Right cardiac atrium (tissue), 5 donors: ENCODE data around the gene FAM83D. TPM values are rescaled to one million over a fixed set of nuclear protein-coding genes. Genes with fewer than 3 reads are reported as not detected.

Experiments
- ATAC-seq, 2 donors: fragments of 200-7000 bp; cut with Tn5 transposase; one replicate each; pipeline versions ENCODE4 v1.8.0 to v1.9.1; 2020; ENCODE audit warnings: moderate library complexity in 2 of 2, mild to moderate bottlenecking in 1 of 2
- DNase-seq, 3 donors: peaks; one replicate each; pipeline ENCODE4 v3.0.0-alpha.2; 2020
- H3K27ac ChIP-seq: one replicate; pipeline ENCODE4 v1.5.1; 2013; ENCODE audit warnings: mild to moderate bottlenecking, low read length, control low read depth, moderate library complexity
- H3K27me3 ChIP-seq: one replicate; pipeline ENCODE4 v1.6.1; 2013; ENCODE audit not compliant: control insufficient read depth, insufficient read depth
- H3K4me1 ChIP-seq: one replicate; pipeline ENCODE4 v1.6.1; 2013; ENCODE audit warnings: low read length; ENCODE audit not compliant: control insufficient read depth, insufficient read depth
- H3K4me3 ChIP-seq: one replicate; pipeline ENCODE4 v1.5.1; 2013; ENCODE audit warnings: low read length, control low read depth
- H3K9me3 ChIP-seq: one replicate; pipeline ENCODE4 v1.6.1; 2013; ENCODE audit warnings: low read length; ENCODE audit not compliant: control insufficient read depth
- WGBS: extraction: QIAGEN DNeasy Blood & Tissue Kit; methylation state at CpG from one replicate; pipeline ENCODE4 v1.1.7; 2013; 5-methylcytosine and 5-hydroxymethylcytosine counted together
- intact Hi-C, 4 donors: fragments of 100-400 bp; cut with DNase I; formaldehyde crosslinking; loops; one replicate each; pipeline versions ENCODE4 v1.11.0 to v1.14.0; 2022 to 2023
- polyA plus RNA-seq: library from polyadenylated mRNA; stranded (reverse); fragments of 200-250 nt; gene quantifications from one replicate; pipeline ENCODE4 v1.2.3, GENCODE V29; 2013
- total RNA-seq, 4 donors: library from RNA; stranded (reverse); fragmentation: NEBNext Ultra II Directional; extraction: Animal tissue kit (Norgen Biotek cat#: 25700); gene quantifications; one replicate each; pipeline ENCODE4 v1.2.1, GENCODE V29; 2021
- donor health status: healthy with polysubstance abuse.
- donor health status: DM: no; HTN: yes; CAD: no.
- donor health status: DM: no; HTN: no; CAD: no.
- donor health status: DM: no; HTN: yes; CAD: no; lungs with severe emphysema.
- donor health status: DM: yes; HTN: yes; CAD: no.

The FAM83D gene
- total and polyA plus RNA-seq, 5 donors: 0.62 to 0.95 (median 0.69) TPM

- ATAC-seq: no peak
- intact Hi-C loops: no loop called here
- Histone ChIP-seq H3K9me3 (no peaks in the 10 kb centered on the region), H3K27me3 (no peaks in the 10 kb centered on the region), H3K4me3 (no peak overlapping the region), H3K27ac (no peak overlapping the region), H3K4me1 (no peaks in the 10 kb centered on the region)
- 96% methylated on average over 5 of the region's 5 CpGs for WGBS
- no peak for DNase-seq
These were observed 10.8 kb downstream of the FAM83D start for GRCh38 chr20:38937000-38937399.

DNA sequence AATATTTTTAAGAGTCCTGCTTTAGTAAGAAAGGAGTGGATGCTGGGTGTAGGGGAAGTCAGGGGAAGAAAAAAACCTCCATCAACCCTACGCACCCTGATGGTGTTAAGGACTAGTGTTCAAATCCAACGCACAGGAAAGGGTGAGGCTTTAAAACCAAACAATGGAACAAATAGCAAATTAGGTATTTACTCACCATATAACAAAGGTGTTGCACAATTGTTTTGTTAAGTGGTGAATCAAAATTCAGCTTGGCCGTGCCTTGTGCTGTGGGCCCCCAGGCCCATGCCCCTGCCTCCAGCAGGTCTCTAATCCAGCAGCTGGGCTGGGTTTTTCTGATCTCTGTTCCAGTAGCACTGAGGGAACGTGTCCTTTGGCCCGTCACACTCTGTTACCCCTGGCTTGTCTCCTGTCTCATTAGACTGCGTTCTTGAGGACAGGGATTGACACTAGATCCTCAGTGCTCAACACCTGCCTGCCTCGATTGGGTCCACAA, 11.8 kb downstream of the FAM83D start:
- DNase-seq (no peak), ATAC-seq (no peak)
- Histone ChIP-seq H3K4me3 (no peak overlapping the region), H3K9me3 (no peaks in the 10 kb centered on the region), H3K27me3 (no peaks in the 10 kb centered on the region), H3K4me1 (no peaks in the 10 kb centered on the region), H3K27ac (no peak overlapping the region)
- 95% methylated on average over 7 of the region's 7 CpGs for WGBS
- intact Hi-C loops: no loop called here

DNA sequence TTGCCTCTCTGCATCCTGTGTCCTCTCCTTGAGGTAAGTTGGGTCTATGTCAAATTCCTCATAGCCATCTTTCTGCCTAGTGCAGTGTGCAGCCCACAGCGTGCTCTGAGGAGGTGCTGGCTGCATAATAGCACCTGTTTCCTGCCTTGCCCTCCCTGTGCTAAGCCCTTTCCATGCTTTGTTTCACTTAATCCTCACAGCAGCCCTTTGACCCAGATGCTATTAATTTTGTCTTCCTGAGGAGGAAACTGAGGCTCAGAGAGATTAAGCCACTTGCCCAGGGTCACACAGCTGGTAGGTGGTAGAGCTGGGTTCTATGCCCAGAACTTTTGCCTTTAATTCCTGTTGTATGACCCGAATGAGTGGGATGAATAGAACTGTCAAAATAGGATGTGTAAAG, 13.5 kb downstream of the FAM83D start:
- WGBS: 82% methylated on average over 2 of the region's 2 CpGs
- no peak overlapping the region for H3K4me3 ChIP-seq
- H3K4me1 ChIP-seq: no peaks in the 10 kb centered on the region
- no peak for ATAC-seq
- intact Hi-C loops: no loop called here
- H3K9me3 ChIP-seq: no peaks in the 10 kb centered on the region
- H3K27ac ChIP-seq: no peak overlapping the region
- DNase-seq: no peak
- no peaks in the 10 kb centered on the region for H3K27me3 ChIP-seq

- ATAC-seq (no peak), DNase-seq (no peak)
- H3K27me3 ChIP-seq: no peaks in the 10 kb centered on the region
- H3K4me3 ChIP-seq: no peak overlapping the region
- intact Hi-C loops: no loop called here
- no peaks in the 10 kb centered on the region for H3K9me3 ChIP-seq
- no peak overlapping the region for H3K27ac ChIP-seq
- WGBS: 97% methylated on average over 5 of the region's 5 CpGs
- H3K4me1 ChIP-seq: no peaks in the 10 kb centered on the region
These were observed 14.4 kb downstream of the FAM83D start for GRCh38 chr20:38940644-38941043.

- no peaks in the 10 kb centered on the region for H3K4me1 ChIP-seq
- H3K4me3 ChIP-seq: no peak overlapping the region
- ATAC-seq (no peak), DNase-seq (no peak)
- H3K9me3 ChIP-seq: no peaks in the 10 kb centered on the region
- 97% methylated on average over 5 of the region's 5 CpGs for WGBS
- intact Hi-C loops: no loop called here
- no peak overlapping the region for H3K27ac ChIP-seq
- no peaks in the 10 kb centered on the region for H3K27me3 ChIP-seq
These were observed 15.6 kb downstream of the FAM83D start for GRCh38 chr20:38941726-38942389.

DNA sequence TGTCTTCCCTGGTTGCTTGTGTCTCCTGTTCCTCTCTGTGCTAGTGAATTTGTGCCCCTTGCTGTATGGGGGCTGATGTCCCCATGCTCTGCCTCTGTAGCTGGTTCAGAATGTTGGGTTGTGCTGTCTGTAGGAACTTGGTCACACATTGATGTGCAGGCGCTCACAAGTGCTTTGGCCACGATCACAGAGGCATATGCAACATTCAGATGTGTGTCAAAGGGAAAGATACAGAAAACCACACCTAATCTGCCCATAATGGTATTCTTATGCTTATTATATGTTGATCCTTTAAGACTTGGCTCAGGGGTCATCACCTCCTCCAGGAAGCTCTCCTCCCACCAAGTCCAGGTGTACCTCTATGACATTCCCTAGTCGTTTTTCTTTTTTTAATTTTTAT, 18.8 kb downstream of the FAM83D start:
- DNase-seq (no peak), ATAC-seq (no peak)
- Histone ChIP-seq H3K27ac (no peak overlapping the region), H3K27me3 (no peaks in the 10 kb centered on the region), H3K4me3 (no peak overlapping the region), H3K9me3 (no peaks in the 10 kb centered on the region), H3K4me1 (no peaks in the 10 kb centered on the region)
- intact Hi-C loops: no loop called here
- WGBS: 97% methylated on average over 3 of the region's 3 CpGs

DNA sequence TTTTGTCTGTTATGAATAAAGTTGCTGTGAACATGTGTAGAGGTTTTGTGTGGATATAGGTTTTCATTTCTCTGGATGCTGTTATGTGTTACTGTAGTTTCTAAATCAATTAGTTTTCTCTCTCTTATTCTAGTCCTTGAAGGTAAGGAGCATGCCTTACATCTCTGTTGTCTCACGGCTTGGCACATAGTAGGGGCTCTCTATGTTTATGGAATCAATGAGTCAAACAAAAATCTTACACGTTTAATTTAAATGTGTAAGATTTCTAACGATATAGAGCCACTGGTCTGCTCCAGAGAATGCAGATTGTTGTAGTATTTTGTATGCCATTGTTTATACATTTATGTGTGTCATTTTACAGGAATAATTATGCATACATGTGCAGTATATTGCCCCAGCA, 20.6 kb downstream of the FAM83D start:
- ATAC-seq: no peak

GRCh38 chr20:38947931-38948362, 21.7 kb downstream of the FAM83D start:
- H3K4me1 ChIP-seq: no peaks in the 10 kb centered on the region
- intact Hi-C loops: no loop called here
- no peak for ATAC-seq
- no peak overlapping the region for H3K27ac ChIP-seq
- H3K9me3 ChIP-seq: no peaks in the 10 kb centered on the region
- no peak for DNase-seq
- 82% methylated on average over 7 of the region's 7 CpGs for WGBS
- no peak overlapping the region for H3K4me3 ChIP-seq
- H3K27me3 ChIP-seq: no peaks in the 10 kb centered on the region

More for the DNA sequence above, 20.6 kb downstream of the FAM83D start:
- intact Hi-C loops: no loop called here
- no peaks in the 10 kb centered on the region for H3K27me3 ChIP-seq
- H3K9me3 ChIP-seq: no peaks in the 10 kb centered on the region
- H3K27ac ChIP-seq: no peak overlapping the region
- no peak for DNase-seq
- 92% methylated on average over 3 of the region's 3 CpGs for WGBS
- H3K4me1 ChIP-seq: no peaks in the 10 kb centered on the region
- H3K4me3 ChIP-seq: no peak overlapping the region

DNA sequence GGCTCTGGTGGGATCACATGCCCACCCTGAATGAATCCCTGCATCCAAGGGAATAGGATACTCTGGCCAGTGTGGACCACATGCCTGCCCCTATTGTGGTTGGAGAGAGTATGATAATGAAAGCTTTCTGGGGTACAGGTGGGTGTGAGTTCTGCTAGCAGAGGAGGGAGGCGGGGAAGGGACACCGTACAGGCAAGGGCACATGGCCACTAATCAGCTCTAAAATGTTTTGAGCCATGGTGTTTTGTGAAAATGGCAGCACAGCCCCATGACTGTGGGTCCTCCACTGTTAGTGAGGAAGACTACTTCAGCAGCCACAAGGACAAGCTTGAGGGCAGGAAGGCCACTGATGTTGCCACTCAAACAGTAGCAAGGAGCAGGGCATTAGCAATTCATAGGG, 24.0 kb downstream of the FAM83D start:
- intact Hi-C loops: no loop called here
- ATAC-seq (no peak), DNase-seq (no peak)
- no peaks in the 10 kb centered on the region for H3K27me3 ChIP-seq
- no peak overlapping the region for H3K27ac ChIP-seq
- H3K4me1 ChIP-seq: no peaks in the 10 kb centered on the region
- 87% methylated on average over 2 of the region's 2 CpGs for WGBS
- no peak overlapping the region for H3K4me3 ChIP-seq
- no peaks in the 10 kb centered on the region for H3K9me3 ChIP-seq

GRCh38 chr20:38951611-38952010, 25.4 kb downstream of the FAM83D start:
- WGBS: 97% methylated on average over 9 of the region's 9 CpGs
- ATAC-seq (no peak), DNase-seq (no peak)
- intact Hi-C loops: no loop called here
- Histone ChIP-seq H3K4me3 (no peak overlapping the region), H3K4me1 (no peaks in the 10 kb centered on the region), H3K9me3 (no peaks in the 10 kb centered on the region), H3K27ac (no peak overlapping the region), H3K27me3 (no peaks in the 10 kb centered on the region)

- Histone ChIP-seq H3K4me1 (no peaks in the 10 kb centered on the region), H3K4me3 (no peak overlapping the region), H3K27ac (no peak overlapping the region), H3K9me3 (no peaks in the 10 kb centered on the region), H3K27me3 (no peaks in the 10 kb centered on the region)
- ATAC-seq: no peak
- WGBS: 96% methylated on average over 6 of the region's 6 CpGs
- intact Hi-C loops: no loop called here
- no peak for DNase-seq
These were observed 25.9 kb downstream of the FAM83D start for GRCh38 chr20:38952153-38952552.
